H1 (cell line): ENCODE measurements around the gene UBE2L6. TPM values are rescaled to one million over a fixed set of nuclear protein-coding genes. Genes with fewer than 3 reads are reported as not detected.

ENCODE experiments used
- CTCF ChIA-PET: fragments of 300-600 bp; sonication (Branson Sonifier 250); formaldehyde crosslinking; loops from one replicate; lab custom pipeline; 2021; ENCODE audit not compliant: partially characterized antibody; lab: Charles Lee
- POLR2A ChIA-PET: fragments of 300-600 bp; sonication (Branson Sonifier 250); formaldehyde crosslinking; loops from one replicate; lab custom pipeline; 2021; ENCODE audit warnings: inconsistent platforms; ENCODE audit not compliant: partially characterized antibody; lab: Charles Lee
- DNase-seq, 2 experiments: peaks; one replicate each; pipeline versions ENCODE4 v3.0.0 to v3.0.0-alpha.2; 2010 to 2022; ENCODE audit warnings: low spot score in 2 of 2, low read depth in 1 of 2, mixed read lengths in 1 of 2
- FAIRE-seq: peaks from 2 replicates; lab custom pipeline; 2011; peaks lifted over from hg19 to GRCh38; lab: Jason Lieb, UNC
- H2AFZ ChIP-seq: 2 replicates; pipeline ENCODE4 v1.8.1; 2012; ENCODE audit warnings: low read length, inconsistent platforms
- H2AK5ac ChIP-seq: 2 replicates; pipeline ENCODE4 v1.6.1; 2013; ENCODE audit warnings: low read depth, low read length
- H2BK120ac ChIP-seq: replicated peaks from 2 replicates; pipeline ENCODE3; 2013; ENCODE audit warnings: low read depth, low read length, inconsistent platforms
- H2BK12ac ChIP-seq: 2 replicates; pipeline ENCODE4 v1.6.1; 2013; ENCODE audit warnings: low read depth, low read length
- H2BK15ac ChIP-seq: 2 replicates; pipeline ENCODE4 v1.6.1; 2013; ENCODE audit warnings: low read length
- H2BK20ac ChIP-seq: 2 replicates; pipeline ENCODE4 v1.6.1; 2013; ENCODE audit warnings: low read length
- H2BK5ac ChIP-seq: 2 replicates; pipeline ENCODE4 v1.6.1; 2013; ENCODE audit warnings: low read depth, low read length
- H3K14ac ChIP-seq: 2 replicates; pipeline ENCODE4 v1.6.1; 2013; ENCODE audit warnings: inconsistent platforms; ENCODE audit not compliant: insufficient read length
- H3K18ac ChIP-seq: 2 replicates; pipeline ENCODE4 v1.6.1; 2013; ENCODE audit warnings: low read length; ENCODE audit errors: extremely low read depth
- H3K23ac ChIP-seq: 2 replicates; pipeline ENCODE4 v1.6.1; 2013; ENCODE audit warnings: inconsistent platforms; ENCODE audit not compliant: insufficient read length
- H3K23me2 ChIP-seq: 2 replicates; pipeline ENCODE4 v1.6.1; 2013; ENCODE audit warnings: low read depth, low read length
- H3K27ac ChIP-seq: 2 replicates; pipeline ENCODE4 v1.6.1; 2011; ENCODE audit warnings: low read depth, low read length, inconsistent platforms
- H3K27me3 ChIP-seq, 4 experiments: replicated peaks in 1 of 4; 1 replicate in 1 of 4; 2 replicates in 3 of 4; pipeline versions ENCODE4 v1.6.1 to v1.8.1; 2011 to 2013; ENCODE audit warnings: low read length in 3 of 4, mild to moderate bottlenecking in 3 of 4, inconsistent platforms in 2 of 4, mixed read lengths in 2 of 4, moderate library complexity in 1 of 4; ENCODE audit not compliant: control insufficient read depth in 3 of 4, insufficient read depth in 3 of 4; ENCODE audit errors: extremely low read depth in 1 of 4
- H3K36me3 ChIP-seq, 4 experiments: 2 replicates each; pipeline versions ENCODE4 v1.6.1 to v1.8.1; 2011 to 2013; ENCODE audit warnings: mild to moderate bottlenecking in 4 of 4, low read length in 3 of 4, moderate library complexity in 2 of 4, control low read depth in 1 of 4, inconsistent platforms in 1 of 4; ENCODE audit not compliant: insufficient read depth in 4 of 4, control insufficient read depth in 2 of 4
- H3K4ac ChIP-seq: replicated peaks from 2 replicates; pipeline ENCODE3; 2013; ENCODE audit warnings: low read length, low read depth, mixed read lengths, inconsistent platforms; ENCODE audit not compliant: insufficient read length
- H3K4me1 ChIP-seq, 4 experiments: replicated peaks in 1 of 4; 1 replicate in 1 of 4; 2 replicates in 3 of 4; pipeline versions ENCODE4 v1.6.1 to v1.8.1; 2011 to 2013; ENCODE audit warnings: low read length in 3 of 4, inconsistent platforms in 2 of 4, mixed read lengths in 1 of 4; ENCODE audit not compliant: insufficient read depth in 4 of 4, control insufficient read depth in 3 of 4
- H3K4me2 ChIP-seq, 2 experiments: 2 replicates each; pipeline versions ENCODE4 v1.6.1 to v1.8.1; 2011 to 2013; ENCODE audit warnings: low read depth in 2 of 2, low read length in 2 of 2, control low read depth in 1 of 2, inconsistent platforms in 1 of 2, mild to moderate bottlenecking in 1 of 2; ENCODE audit not compliant: insufficient read depth in 1 of 2
- H3K4me3 ChIP-seq, 4 experiments: fragments of 200-600, 300-600 bp in 1 of 4; sonication (generic), shearing (Covaris generic), sonication (Bioruptor Twin) in 1 of 4; 2 replicates each; pipeline versions ENCODE4 v1.5.1 to v1.8.1; 2011 to 2016; ENCODE audit warnings: low read length in 4 of 4, low read depth in 3 of 4, control low read depth in 2 of 4, inconsistent platforms in 2 of 4, mild to moderate bottlenecking in 2 of 4, mixed read lengths in 1 of 4, moderate library complexity in 1 of 4; ENCODE audit not compliant: insufficient read depth in 2 of 4; ENCODE audit errors: extremely low read depth in 1 of 4
- H3K56ac ChIP-seq: replicated peaks from 2 replicates; pipeline ENCODE3; 2013; ENCODE audit warnings: low read depth, mild to moderate bottlenecking, mixed read lengths, low read length, inconsistent platforms; ENCODE audit not compliant: insufficient read length
- H3K79me1 ChIP-seq: 2 replicates; pipeline ENCODE4 v1.6.1; 2013; ENCODE audit warnings: low read depth, low read length, control low read depth
- H3K79me2 ChIP-seq, 2 experiments: 2 replicates each; pipeline versions ENCODE4 v1.6.1 to v1.8.1; 2012 to 2013; ENCODE audit warnings: low read length in 2 of 2, mild to moderate bottlenecking in 2 of 2, inconsistent platforms in 1 of 2; ENCODE audit not compliant: insufficient read depth in 2 of 2, control insufficient read depth in 1 of 2
- H3K9ac ChIP-seq, 4 experiments: replicated peaks in 1 of 4; 1 replicate in 1 of 4; 2 replicates in 3 of 4; pipeline versions ENCODE4 v1.6.1 to v1.8.1; 2011 to 2013; ENCODE audit warnings: low read depth in 3 of 4, low read length in 3 of 4, control low read depth in 2 of 4, mild to moderate bottlenecking in 2 of 4, moderate library complexity in 2 of 4, inconsistent platforms in 1 of 4; ENCODE audit errors: extremely low read depth in 1 of 4
- H3K9me3 ChIP-seq, 2 experiments: 2 replicates each; pipeline versions ENCODE4 v1.6.1 to v1.8.1; 2012 to 2013; ENCODE audit warnings: mild to moderate bottlenecking in 2 of 2, moderate library complexity in 2 of 2, control low read depth in 1 of 2, inconsistent platforms in 1 of 2, low read depth in 1 of 2, low read length in 1 of 2, mixed read lengths in 1 of 2; ENCODE audit not compliant: insufficient read depth in 2 of 2
- H4K20me1 ChIP-seq, 2 experiments: replicated peaks in 1 of 2; 2 replicates each; pipeline versions ENCODE3 to v1.8.1; 2011 to 2013; ENCODE audit warnings: inconsistent platforms in 2 of 2, low read length in 2 of 2, mild to moderate bottlenecking in 1 of 2; ENCODE audit not compliant: insufficient read depth in 2 of 2, control insufficient read depth in 1 of 2
- H4K5ac ChIP-seq: 2 replicates; pipeline ENCODE4 v1.6.1; 2013; ENCODE audit warnings: low read length, low read depth, mixed read lengths, inconsistent platforms; ENCODE audit not compliant: insufficient read length
- H4K8ac ChIP-seq: 2 replicates; pipeline ENCODE4 v1.8.0; 2013; ENCODE audit warnings: mild to moderate bottlenecking, moderate library complexity, low read length, inconsistent platforms; ENCODE audit not compliant: insufficient read depth; ENCODE audit errors: extremely low read depth
- H4K91ac ChIP-seq: replicated peaks from 2 replicates; pipeline ENCODE3; 2013; ENCODE audit warnings: low read length, mixed read lengths, inconsistent platforms; ENCODE audit not compliant: insufficient read length
- ASH2L ChIP-seq: fragments of 200-600, 300-600 bp; sonication (generic); IDR thresholded peaks from one replicate; pipeline ENCODE4 v1.7.1; 2017; ENCODE audit warnings: low read length
- CBX8 ChIP-seq: fragments of 300-800, 300-1000 bp; sonication (generic); IDR thresholded peaks from 2 replicates; pipeline ENCODE4 v1.7.1; 2016; ENCODE audit warnings: low read depth, low read length, borderline replicate concordance
- HDAC6 ChIP-seq: IDR thresholded peaks from one replicate; pipeline ENCODE4 v1.7.1; 2012; ENCODE audit warnings: low read depth, mild to moderate bottlenecking, inconsistent platforms, low read length, moderate library complexity
- POU5F1 ChIP-seq: IDR thresholded peaks from 2 replicates; pipeline ENCODE4 v1.6.1; 2011; ENCODE audit warnings: low read depth, mild to moderate bottlenecking, low read length, moderate library complexity
- RBBP5 ChIP-seq: IDR thresholded peaks from 2 replicates; pipeline ENCODE4 v1.7.1; 2012; ENCODE audit warnings: low read depth, mild to moderate bottlenecking, inconsistent platforms, low read length, moderate library complexity, borderline replicate concordance
- RFX5 ChIP-seq: IDR thresholded peaks from 2 replicates; pipeline ENCODE4 v1.6.1; 2011; ENCODE audit warnings: low read depth, low read length, improper control_type of control experiment, borderline replicate concordance
- TAF1 ChIP-seq: IDR thresholded peaks from 2 replicates; pipeline ENCODE4 v1.6.1; 2011; ENCODE audit warnings: mild to moderate bottlenecking, low read depth, low read length
- polyA plus RNA-seq, 7 experiments: library from polyadenylated mRNA; depleted of rRNA in 3 of 7; stranded (reverse) in 5 of 7; unstranded in 2 of 7; fragments of >200 nt in 5 of 7; fragments of 200-250 nt in 2 of 7; gene quantifications; 1 replicate in 5 of 7; 2 replicates in 1 of 7; 4 replicates in 1 of 7; pipeline versions ENCODE4 v1.2.1 to v1.2.3, GENCODE V29; 2011 to 2013; ENCODE audit warnings: missing spikeins in 2 of 7, mixed read lengths in 2 of 7
- total RNA-seq: library from RNA; stranded (reverse); fragmentation: NEBNext Ultra II Directional; extraction: Animal tissue kit (Norgen Biotek cat#: 25700); gene quantifications from 2 replicates; pipeline ENCODE4 v1.2.1, GENCODE V29; 2021
- TF ChIP-seq, protein P1 (sequence below): IDR thresholded peaks from 2 replicates; pipeline ENCODE4 v1.6.1; 2011; ENCODE audit warnings: low read length, improper control_type of control experiment
- TF ChIP-seq, protein P2 (sequence below), 3 experiments: IDR thresholded peaks; 1 replicate in 2 of 3; 2 replicates in 1 of 3; pipeline versions ENCODE4 v1.5.1 to v1.6.1; 2011; ENCODE audit warnings: low read length in 3 of 3, mild to moderate bottlenecking in 3 of 3, inconsistent platforms in 2 of 3, low read depth in 1 of 3, moderate library complexity in 1 of 3; ENCODE audit not compliant: insufficient read depth in 1 of 3; ENCODE audit errors: control extremely low read depth in 1 of 3

UBE2L6 gene
- total and polyA plus RNA-seq, 2 of the 8 experiments (the other 6 are each of a cell fraction or from before 2014, with no cell fraction given) = 67.8 to 89.2 TPM

DNA sequence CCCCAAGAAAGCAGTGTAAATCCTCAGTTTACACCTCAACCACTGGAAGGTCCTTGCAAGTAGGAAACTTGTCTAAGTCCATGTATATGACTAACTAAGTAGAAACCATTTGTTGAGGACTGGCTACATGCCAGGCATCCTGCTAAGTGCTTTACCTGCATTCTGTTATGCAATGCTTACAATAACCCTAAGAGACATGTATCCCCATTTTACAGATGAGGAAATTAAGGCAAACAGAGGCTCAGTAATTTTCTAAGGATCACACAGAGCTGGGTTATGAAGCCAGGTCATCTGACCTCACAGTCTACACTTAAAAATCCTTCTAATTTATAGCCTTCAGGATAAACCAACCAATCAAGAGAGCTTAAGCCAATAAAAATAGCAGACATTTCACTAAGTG is 38.5 kb downstream of the UBE2L6 start:
- no peak overlapping the region for H2AFZ ChIP-seq
- H4K5ac ChIP-seq = no peak overlapping the region
- peaks cover 11% of the 10 kb centered on the region for H3K23me2 ChIP-seq
- no peak overlapping the region for H4K91ac ChIP-seq
- H3K56ac ChIP-seq = no peak overlapping the region
- H2BK20ac ChIP-seq = no peak overlapping the region
- no peak for FAIRE-seq
- H2AK5ac ChIP-seq = no peak overlapping the region
- no peaks in the 10 kb centered on the region for H3K9me3 ChIP-seq
- H3K23ac ChIP-seq = no peak overlapping the region
- no peak overlapping the region; a peak in 1 of 4 replicates for H3K4me2 ChIP-seq
- H2BK12ac ChIP-seq = no peak overlapping the region
- no peak overlapping the region for H3K14ac ChIP-seq
- H4K20me1 ChIP-seq = peaks cover 0 to 4% of the 10 kb centered on the region in 2 experiments
- H3K79me2 ChIP-seq = peaks cover 0 to 21% of the 10 kb centered on the region in 2 experiments; a peak in 2 of 4 replicates
- H3K4ac ChIP-seq = no peak overlapping the region
- H3K9ac ChIP-seq = no peak overlapping the region
- H3K18ac ChIP-seq = no peak overlapping the region
- peaks cover 2 to 11% (median 6%) of the 10 kb centered on the region in 4 experiments; a peak in 5 of 8 replicates for H3K36me3 ChIP-seq
- peaks cover 0 to 7% (median 3%) of the 10 kb centered on the region in 4 experiments; a peak in 4 of 7 replicates for H3K4me1 ChIP-seq
- no peak overlapping the region for H3K27ac ChIP-seq
- CTCF ChIA-PET = interaction anchor here (0.6 to 25.4 kb wide), 15 partner anchors 12 to 192 kb away, joined by 3 to 1146 read pairs (median 5); partner anchors contain the start of genes RTN4RL2 and SLC43A1
- no peak overlapping the region for H4K8ac ChIP-seq
- H3K4me3 ChIP-seq = no peak overlapping the region
- no peak overlapping the region for H2BK5ac ChIP-seq
- H3K79me1 ChIP-seq = peaks cover 7% of the 10 kb centered on the region; the same call in 1 of the 2 replicates
- DNase-seq = no peak
- no peaks in the 10 kb centered on the region for H3K27me3 ChIP-seq
- POLR2A ChIA-PET = interaction anchor here (0.7 to 10.5 kb wide), 13 partner anchors 9 to 204 kb away, joined by 3 to 110 read pairs (median 6); partner anchors contain the start of genes RTN4RL2, SLC43A1 and TNKS1BP1
- H2BK15ac ChIP-seq = no peak overlapping the region
- no peak overlapping the region for H2BK120ac ChIP-seq
- TF ChIP-seq, protein P1, sequence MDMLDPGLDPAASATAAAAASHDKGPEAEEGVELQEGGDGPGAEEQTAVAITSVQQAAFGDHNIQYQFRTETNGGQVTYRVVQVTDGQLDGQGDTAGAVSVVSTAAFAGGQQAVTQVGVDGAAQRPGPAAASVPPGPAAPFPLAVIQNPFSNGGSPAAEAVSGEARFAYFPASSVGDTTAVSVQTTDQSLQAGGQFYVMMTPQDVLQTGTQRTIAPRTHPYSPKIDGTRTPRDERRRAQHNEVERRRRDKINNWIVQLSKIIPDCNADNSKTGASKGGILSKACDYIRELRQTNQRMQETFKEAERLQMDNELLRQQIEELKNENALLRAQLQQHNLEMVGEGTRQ = no peak
- TF ChIP-seq POU5F1 (no peak), TAF1 (no peak), RFX5 (no peak), ASH2L (no peak), HDAC6 (no peak), RBBP5 (no peak), CBX8 (no peak)
- TF ChIP-seq, protein P2, sequence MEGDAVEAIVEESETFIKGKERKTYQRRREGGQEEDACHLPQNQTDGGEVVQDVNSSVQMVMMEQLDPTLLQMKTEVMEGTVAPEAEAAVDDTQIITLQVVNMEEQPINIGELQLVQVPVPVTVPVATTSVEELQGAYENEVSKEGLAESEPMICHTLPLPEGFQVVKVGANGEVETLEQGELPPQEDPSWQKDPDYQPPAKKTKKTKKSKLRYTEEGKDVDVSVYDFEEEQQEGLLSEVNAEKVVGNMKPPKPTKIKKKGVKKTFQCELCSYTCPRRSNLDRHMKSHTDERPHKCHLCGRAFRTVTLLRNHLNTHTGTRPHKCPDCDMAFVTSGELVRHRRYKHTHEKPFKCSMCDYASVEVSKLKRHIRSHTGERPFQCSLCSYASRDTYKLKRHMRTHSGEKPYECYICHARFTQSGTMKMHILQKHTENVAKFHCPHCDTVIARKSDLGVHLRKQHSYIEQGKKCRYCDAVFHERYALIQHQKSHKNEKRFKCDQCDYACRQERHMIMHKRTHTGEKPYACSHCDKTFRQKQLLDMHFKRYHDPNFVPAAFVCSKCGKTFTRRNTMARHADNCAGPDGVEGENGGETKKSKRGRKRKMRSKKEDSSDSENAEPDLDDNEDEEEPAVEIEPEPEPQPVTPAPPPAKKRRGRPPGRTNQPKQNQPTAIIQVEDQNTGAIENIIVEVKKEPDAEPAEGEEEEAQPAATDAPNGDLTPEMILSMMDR (IDR thresholded peaks at IDR 0.05; ENCODE audit: control extremely low read depth in 1 of 3, insufficient read depth in 1 of 3, low read depth in 1 of 3, low read length in 3 of 3) = no peak
